GM20431 (cell line): ENCODE data around the gene AGBL1.
"Not testable (repeated sequence)": the region's sequence is repeated elsewhere in the genome, so short reads cannot be mapped to it uniquely, and the experiment has no call there.

Experiments
- in situ Hi-C: fragments of 300-500 bp; cut with MseI, MboI; formaldehyde crosslinking; loops from one replicate; pipeline ENCODE4 v1.15.0; 2020; ENCODE audit warnings: low sequenced_read_pairs; ENCODE audit not compliant: unreplicated experiment

Gene AGBL1

GRCh38 chr15:86446253-86446640 is 366.6 kb downstream of the AGBL1 start:
- in situ Hi-C loops: no loop called here

GRCh38 chr15:86465470-86466039 is 385.9 kb downstream of the AGBL1 start:
- in situ Hi-C loops: not testable (repeated sequence)

GRCh38 chr15:86481720-86482119 is 402.0 kb downstream of the AGBL1 start:
- in situ Hi-C loops: no loop called here

GRCh38 chr15:86483936-86484335 is 404.3 kb downstream of the AGBL1 start:
- in situ Hi-C loops: no loop called here

- in situ Hi-C loops: no loop called here
Measured at GRCh38 chr15:86488046-86488445, 408.4 kb downstream of the AGBL1 start.

- in situ Hi-C loops: no loop called here
Measured at GRCh38 chr15:86489981-86490380, 410.3 kb downstream of the AGBL1 start.

GRCh38 chr15:86491118-86491517 is 411.4 kb downstream of the AGBL1 start:
- in situ Hi-C loops: no loop called here

GRCh38 chr15:86493884-86494283 is 414.2 kb downstream of the AGBL1 start:
- in situ Hi-C loops: no loop called here

- in situ Hi-C loops: no loop called here
Measured at GRCh38 chr15:86494475-86494874, 414.8 kb downstream of the AGBL1 start.

GRCh38 chr15:86502301-86502700 is 422.6 kb downstream of the AGBL1 start:
- in situ Hi-C loops: no loop called here

GRCh38 chr15:86505951-86506350 is 426.3 kb downstream of the AGBL1 start:
- in situ Hi-C loops: no loop called here

GRCh38 chr15:86506401-86506800 is 426.7 kb downstream of the AGBL1 start:
- in situ Hi-C loops: no loop called here

GRCh38 chr15:86515625-86516024 is 436.0 kb downstream of the AGBL1 start:
- in situ Hi-C loops: no loop called here

- in situ Hi-C loops: no loop called here
Measured at GRCh38 chr15:86522721-86523120, 443.1 kb downstream of the AGBL1 start.

- in situ Hi-C loops: no loop called here
Measured at GRCh38 chr15:86526938-86527690, 447.4 kb downstream of the AGBL1 start.

GRCh38 chr15:86528094-86528493 is 448.4 kb downstream of the AGBL1 start:
- in situ Hi-C loops: not testable (repeated sequence)

GRCh38 chr15:86538141-86538540 is 458.5 kb downstream of the AGBL1 start:
- in situ Hi-C loops: no loop called here

- in situ Hi-C loops: no loop called here
Measured at GRCh38 chr15:86540840-86541467, 461.3 kb downstream of the AGBL1 start.

- in situ Hi-C loops: no loop called here
Measured at GRCh38 chr15:86541540-86541939, 461.9 kb downstream of the AGBL1 start.

- in situ Hi-C loops: no loop called here
Measured at GRCh38 chr15:86550075-86550474, 470.4 kb downstream of the AGBL1 start.

GRCh38 chr15:86553108-86553507 is 473.4 kb downstream of the AGBL1 start:
- in situ Hi-C loops: no loop called here
